HepG2 (cell line): ENCODE results near the gene CFAP99.

Experiments
- FIP1L1 ChIP-seq: fragments of 200-400 bp; formaldehyde crosslinking; IDR thresholded peaks from 2 replicates; pipeline ENCODE4 v1.6.1; 2018; ENCODE audit warnings: low read depth, mild to moderate bottlenecking, low read length, moderate library complexity, borderline replicate concordance; ENCODE audit not compliant: insufficient read depth
- KLF11 ChIP-seq: IDR thresholded peaks from 2 replicates; pipeline ENCODE4 v1.6.1; 2016; ENCODE audit warnings: missing compliant biosample characterization
- POLR2A ChIP-seq, 2 experiments: IDR thresholded peaks; 2 replicates each; pipeline ENCODE4 v1.6.1; 2011; ENCODE audit warnings: low read depth in 2 of 2, low read length in 2 of 2, mild to moderate bottlenecking in 1 of 2, moderate library complexity in 1 of 2; ENCODE audit not compliant: insufficient read depth in 1 of 2

- TF ChIP-seq KLF11, result no peak
- no peak for TF ChIP-seq POLR2A (IDR thresholded peaks at IDR 0.05; ENCODE audit: insufficient read depth in 1 of 2, low read depth in 2 of 2, low read length in 2 of 2)
- TF ChIP-seq FIP1L1, result no peak
These were observed 61.9 kb downstream of the CFAP99 start for GRCh38 chr4:2480649-2481048.
